Medulla oblongata (tissue), 1 donor: ENCODE measurements around the gene ZNF536.
A peak's percentile ranks its signal among the peaks of the same experiment; 100 is the strongest.
"Not testable (repeated sequence)": the region's sequence is repeated elsewhere in the genome, so short reads cannot be mapped to it uniquely, and the experiment has no call there.

ENCODE experiments used
- DNase-seq: peaks from one replicate; pipeline ENCODE4 v3.0.0-alpha.2; 2015; ENCODE audit errors: extremely low spot score

ZNF536 gene

DNA sequence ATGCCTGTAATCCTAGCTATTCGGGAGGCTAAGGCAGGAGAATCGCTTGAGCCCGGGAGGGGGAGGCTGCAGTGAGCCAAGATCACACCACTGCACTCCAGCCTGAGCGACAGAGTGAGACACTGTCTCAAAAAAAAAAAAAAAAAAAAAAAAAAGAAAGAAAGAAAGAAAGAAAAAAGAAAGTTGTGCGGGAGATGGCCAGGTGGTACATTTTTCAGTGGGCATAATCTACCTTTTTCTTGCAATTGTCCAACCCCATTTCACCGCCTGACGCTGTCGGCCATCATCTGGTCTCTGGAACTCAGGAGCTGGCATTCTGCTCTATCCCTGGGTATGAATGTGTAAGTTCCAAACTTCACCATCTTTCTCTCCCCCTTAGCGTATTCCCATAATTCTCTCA lies 73.9 kb downstream of the ZNF536 start:
- DNase-seq = not testable (repeated sequence)

DNA sequence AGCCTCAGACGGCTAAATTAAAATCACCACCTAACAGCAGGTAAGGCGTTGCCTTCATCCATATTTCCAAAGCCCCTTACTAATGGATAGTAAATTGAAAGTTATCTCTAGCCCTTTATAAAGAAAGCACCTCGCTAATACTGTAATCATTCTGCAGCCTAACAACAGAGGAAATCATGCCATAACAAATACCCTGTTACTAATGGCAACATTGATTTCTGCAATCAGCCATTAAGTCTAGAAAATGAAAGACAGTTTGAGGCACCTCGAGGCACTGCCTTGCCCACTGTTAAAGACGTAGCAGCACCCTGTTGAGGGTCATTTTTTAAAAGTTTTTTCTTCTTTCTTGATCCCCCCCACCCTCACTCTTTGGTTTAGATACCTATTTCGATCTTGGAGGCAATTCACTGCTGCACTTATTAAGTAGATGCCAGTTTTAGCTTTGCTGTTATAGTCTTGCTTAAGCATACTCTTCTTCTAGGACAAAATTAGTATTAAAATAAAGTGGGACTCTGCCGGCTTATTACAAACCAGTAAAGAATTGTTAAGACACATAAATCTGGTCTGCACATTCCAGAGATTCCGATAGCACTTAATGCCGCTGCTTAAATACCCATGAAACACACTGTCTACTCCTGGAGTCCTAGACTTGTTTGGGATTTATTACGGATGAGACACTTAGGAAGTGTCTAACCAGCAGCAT lies 74.8 kb downstream of the ZNF536 start:
- DNase-seq = no peak

DNA sequence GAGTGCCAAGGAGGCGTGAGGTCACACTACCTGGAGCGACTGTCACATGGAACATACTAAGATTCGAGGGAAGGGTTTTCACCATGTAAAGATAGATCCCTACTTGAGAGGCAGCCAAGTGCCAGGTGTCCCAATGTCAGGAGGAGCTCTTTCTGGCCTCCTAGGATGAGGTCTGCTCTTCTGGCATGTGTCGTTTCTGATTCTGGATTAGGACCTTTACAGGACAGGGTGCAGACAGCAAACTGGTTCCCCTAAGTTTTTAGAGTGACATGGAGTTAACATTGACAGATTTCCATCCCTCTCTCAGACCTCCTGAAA lies 75.3 kb downstream of the ZNF536 start:
- DNase-seq = no peak

DNA sequence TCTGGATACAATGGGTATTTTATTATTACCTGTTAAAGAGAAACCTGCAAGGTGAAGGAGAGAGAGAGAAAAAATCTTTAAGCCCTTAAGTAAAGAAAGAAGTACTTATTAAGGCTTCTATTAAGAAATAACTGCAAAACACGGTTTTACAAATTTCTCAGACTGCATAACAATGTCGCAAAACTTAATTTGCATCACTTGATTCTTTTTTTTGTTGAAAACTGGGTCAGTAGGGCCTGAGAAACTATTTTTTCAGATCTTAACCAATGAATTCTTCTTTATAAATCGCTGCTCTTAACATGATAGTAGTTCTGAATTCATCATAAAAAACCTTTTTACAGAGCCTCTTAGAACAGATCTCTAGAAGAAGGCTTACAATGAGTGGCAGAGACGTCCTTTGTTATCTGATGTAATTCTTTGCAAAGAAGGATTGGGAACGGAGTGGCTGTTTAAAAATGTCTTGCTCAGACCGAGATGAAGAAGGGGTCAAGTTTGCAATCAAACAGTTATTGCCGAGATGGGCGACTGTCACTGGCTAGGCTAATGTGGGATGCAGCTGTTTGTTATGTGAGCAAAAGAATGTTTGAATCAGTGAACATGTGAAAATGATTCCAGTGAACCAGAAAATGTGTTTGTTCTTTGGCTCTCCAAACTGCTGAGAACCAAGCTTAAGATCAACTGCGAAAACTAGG lies 76.3 kb downstream of the ZNF536 start:
- DNase-seq = no peak

DNA sequence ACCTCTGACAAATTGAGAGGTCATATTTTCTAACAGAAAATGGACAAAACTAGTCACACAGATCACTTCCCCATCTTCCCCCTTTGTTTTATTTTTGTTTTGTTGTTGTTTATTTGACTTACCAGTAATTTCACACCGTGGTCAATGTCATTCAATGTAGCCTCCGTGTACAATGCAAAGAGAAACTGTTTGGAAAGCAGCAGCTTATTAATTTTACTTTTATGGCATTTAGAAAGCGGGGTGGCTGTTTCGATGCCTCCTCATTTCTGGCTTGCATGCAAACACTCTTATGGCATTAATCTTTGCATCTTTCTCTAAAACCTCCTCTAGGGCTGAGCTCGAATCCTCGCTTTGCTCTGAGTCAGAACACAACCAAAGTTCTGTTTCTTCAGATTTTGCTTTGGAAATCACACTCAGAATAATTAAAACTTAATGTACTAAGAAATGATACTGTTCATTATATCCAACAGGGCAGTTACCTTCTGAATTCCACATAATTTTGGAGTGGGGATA lies 77.0 kb downstream of the ZNF536 start:
- no peak for DNase-seq

DNA sequence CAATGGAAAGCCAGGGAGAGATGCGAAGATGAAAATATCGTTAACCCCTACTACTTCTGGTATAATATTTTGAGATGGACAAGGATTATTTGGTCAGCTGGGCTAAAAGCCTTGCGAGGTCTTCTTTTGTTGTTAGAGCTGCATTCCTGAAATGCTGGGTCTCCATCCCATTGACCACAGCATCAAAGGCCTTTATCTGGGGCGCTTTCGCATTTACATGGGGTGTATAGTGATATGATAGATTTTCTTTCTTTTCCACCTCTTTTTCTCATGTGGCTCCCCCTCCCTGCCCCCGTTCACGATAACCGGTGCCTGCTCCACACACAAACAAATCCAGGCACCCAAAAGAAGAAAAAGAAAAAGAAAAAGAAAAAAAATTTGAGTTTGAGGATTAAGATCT lies 77.5 kb downstream of the ZNF536 start:
- no peak for DNase-seq

DNA sequence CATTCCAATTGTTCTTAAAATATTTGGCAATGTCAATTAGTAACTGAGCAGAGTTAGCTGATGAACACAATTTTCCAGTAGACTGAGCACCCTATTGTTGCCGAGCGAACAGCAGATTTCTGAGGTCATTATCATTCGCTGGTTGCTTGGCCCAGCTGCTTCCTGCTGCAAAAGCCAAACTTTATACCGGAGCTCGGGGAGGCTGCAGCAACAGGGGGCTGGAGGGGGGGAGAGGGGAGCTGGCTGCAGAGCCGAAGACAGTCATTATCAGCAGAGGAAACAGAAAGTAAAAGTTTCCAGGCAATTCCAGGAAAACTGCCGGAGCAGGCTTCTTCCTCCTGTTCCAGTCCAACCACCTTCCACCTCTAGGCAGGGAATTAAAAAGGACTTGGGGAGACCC lies 77.9 kb downstream of the ZNF536 start:
- peak; percentile 83 for DNase-seq

DNA sequence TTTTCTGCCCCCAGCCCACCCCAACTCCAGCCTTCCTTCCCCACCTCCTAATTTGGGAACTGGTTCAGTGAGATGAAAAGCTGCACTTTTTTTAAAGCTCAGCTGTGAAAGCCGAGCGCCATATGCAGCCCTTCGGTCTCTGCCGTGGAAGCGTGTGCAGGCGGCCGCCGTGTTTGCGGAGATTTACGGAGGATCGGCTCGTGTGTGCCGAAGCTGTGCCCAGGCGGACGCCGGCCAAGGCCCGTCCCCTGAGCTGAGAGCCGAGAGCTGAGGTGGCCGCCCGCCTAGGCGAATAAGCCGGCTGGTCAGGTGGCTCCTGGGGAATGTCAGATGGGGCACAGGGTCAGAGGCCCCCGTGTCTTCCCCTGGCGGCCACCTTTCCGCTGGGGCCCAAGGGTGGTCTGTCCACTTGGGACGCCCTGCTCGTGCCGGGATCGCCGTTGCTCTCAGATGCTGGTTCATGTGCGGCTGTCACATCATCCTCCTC lies 78.7 kb downstream of the ZNF536 start:
- DNase-seq = peak; percentile 22

DNA sequence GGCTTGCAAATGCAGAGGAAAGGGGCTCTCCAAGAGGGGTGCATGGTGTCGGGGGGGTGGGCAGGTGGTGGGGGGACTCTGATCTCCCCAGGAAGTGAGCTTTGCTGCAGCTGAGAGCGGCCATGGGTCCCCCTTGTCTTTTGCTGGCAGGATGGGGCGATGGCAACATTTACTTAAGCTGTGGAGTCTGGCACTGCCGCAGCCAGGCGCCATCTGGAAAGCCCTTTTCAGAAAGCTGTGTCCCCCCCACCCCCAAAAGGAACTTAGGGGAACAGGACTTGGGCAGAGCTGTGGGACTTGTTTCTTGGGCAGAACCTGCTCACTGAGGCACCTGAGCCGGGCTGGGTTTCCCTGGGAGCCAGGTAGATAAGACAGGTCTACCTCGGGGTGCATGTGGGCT lies 80.7 kb downstream of the ZNF536 start:
- DNase-seq = no peak

DNA sequence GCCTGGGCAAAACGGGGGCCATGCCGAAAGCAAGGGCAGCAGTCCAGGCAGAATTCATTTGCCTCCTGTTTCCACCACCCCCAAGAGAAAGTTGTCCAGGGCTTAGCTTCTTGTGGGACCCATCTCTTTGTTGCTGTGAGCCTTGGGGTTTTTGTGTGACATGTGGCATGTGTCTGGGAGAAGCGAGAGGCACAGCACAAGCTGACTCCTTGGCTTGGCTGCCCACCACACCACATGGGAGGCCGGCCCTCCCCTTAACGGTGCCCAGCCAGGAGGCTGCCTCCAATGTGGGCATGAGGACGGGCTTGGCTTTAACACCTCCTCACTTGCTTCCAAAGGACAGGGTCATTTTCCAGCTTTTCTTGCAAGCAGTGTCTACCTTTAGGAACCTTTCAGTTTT lies 81.6 kb downstream of the ZNF536 start:
- DNase-seq = no peak

DNA sequence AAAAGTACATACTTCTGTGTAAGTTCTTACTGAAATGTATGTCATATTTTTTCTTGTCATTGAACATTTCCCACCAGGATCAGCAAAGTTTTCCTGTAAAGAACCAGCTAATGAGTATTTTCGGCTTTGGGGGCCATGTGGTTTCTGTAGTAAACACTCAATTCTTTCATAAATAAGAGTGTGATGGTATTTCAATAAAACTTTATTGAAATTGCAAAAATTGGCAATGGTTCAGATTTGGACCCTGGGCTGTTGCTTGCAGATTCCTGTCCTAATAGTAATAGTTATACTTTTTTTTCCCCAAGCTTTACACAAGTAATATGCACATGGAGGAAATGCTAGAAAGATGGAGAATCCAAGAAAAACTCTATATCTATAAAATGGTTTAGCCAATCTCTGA lies 83.7 kb downstream of the ZNF536 start:
- no peak for DNase-seq

DNA sequence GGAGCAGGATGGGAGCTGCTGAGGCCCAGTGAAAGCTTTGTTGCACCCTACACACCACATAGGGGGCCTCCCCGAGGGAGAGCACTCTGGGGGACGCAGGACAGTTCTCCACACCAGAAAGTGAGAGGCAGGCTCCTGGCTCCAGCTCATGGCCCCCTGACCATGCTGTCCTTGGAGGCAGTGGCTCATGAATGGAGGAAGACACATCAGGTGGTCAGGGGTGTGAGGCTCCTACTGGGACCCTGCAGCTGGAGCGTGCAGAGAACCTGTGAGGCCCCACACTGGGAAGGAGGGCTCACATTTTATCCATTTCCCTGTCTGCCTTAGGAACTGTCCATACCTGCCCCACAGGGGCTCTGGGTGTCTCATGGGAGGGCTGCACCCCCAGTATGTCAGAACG lies 85.3 kb downstream of the ZNF536 start:
- no peak for DNase-seq

DNA sequence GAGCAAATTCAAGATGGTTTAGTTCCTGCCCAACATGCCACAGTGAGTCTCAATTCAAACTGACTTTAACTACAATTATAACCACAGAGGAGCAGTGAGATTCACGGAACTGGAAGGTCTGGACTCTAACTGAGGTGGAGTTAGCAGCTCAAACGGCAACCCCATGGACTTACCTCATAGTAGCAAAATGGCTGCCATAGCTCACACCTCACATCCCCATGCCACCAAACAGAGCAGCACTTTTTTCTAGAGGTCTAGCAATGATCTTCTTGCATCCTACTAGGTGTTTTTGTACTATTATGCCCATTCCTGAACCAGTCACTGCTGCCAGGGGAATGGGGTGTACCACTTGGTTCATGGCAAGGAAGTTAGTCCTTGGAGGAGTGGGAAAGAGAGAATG lies 87.7 kb downstream of the ZNF536 start:
- no peak for DNase-seq

DNA sequence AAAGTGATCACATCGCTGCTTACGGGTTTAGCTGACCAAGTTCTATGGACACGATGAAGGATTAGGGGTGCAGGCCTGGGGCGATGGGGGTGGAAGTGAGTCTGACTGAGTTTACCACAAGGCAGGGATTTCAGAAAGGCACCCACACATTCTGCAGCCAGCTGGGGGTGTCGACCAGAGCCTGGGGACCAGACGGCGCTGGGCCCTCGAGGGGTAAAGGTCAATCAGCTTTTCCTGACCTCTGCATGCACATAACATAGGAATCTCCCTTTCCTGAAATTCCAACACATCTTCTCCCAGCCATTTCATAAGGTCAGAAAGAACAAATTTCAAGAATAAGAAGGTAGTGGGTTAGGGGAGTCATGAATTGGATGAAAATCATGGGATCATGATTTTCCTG lies 92.0 kb downstream of the ZNF536 start:
- no peak for DNase-seq

DNA sequence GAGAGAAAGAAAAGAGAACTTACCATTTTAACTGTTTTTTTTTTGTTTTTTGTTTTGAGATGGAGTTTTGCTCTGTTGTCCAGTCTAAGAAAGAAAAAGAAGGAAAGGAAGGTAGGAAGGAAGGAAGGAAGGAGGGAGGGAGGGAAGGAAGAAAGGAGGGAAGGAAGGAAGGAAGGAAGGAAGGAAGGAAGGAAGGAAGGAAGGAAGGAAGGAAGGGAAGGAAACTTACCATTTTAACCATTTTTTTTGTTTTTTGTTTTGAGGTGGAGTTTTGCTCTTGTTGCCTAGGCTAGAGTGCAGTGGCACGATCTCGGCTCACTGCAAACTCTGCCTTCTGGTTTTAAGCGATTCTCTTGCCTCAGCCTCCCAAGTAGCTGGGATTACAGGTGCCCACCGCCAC lies 94.4 kb downstream of the ZNF536 start:
- not testable (repeated sequence) for DNase-seq

DNA sequence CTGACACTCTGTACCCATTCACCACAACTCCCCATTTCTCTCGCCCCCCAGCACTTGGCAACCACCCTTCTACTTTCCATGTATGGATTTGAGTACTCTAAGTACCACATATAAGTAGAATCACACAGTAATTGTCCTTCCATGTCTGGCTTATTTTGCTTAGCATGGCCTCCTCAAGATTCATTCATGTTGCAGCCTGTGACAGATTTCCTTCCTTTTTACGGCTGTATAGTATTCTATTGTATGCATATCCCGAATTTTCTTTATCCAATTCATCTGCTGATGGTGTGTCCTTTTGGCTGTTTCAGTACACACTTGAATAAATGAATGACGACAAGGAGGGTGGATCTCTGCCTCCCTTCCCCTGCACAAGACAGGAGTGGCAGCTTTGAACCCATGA lies 95.1 kb downstream of the ZNF536 start:
- DNase-seq = no peak

DNA sequence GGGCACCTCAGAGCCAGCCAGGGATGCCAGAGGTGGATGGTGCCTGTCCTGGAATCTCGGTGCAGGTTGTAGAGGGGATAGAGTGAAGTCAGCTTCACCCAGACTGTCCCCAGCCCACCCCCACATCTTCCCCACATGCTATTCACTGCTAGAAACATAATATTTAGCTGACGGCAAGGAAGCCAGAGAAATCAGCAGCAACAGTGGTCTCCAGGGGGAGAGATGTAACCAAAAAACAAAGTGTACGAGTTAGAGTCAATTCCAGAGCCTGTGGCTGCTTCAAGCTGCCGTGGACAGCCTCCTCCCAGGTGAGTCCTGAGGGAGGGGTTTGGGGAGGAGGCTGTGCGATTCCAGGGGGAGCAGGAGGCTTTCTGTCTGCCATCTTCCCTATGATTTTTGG lies 97.6 kb downstream of the ZNF536 start:
- DNase-seq = no peak

DNA sequence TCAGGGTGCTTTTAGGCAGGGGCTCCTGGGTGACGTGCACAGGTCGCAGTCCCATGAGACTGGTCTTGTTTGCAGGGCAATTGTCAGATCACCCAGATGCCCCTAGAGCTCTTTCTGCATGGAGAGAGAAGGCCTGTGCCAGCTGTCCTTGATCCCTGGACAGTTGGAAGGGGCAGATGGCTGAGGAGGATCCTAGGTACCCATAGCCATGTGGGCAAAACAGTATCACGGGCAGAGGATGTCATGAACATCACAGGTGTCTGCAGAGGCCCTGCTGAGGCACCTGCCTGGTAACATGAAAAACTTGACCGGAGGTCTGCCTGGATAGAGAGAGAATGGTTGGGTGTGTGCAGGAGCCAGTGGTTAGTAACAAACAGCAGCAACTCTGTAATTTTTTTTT lies 99.3 kb downstream of the ZNF536 start:
- DNase-seq = no peak

DNA sequence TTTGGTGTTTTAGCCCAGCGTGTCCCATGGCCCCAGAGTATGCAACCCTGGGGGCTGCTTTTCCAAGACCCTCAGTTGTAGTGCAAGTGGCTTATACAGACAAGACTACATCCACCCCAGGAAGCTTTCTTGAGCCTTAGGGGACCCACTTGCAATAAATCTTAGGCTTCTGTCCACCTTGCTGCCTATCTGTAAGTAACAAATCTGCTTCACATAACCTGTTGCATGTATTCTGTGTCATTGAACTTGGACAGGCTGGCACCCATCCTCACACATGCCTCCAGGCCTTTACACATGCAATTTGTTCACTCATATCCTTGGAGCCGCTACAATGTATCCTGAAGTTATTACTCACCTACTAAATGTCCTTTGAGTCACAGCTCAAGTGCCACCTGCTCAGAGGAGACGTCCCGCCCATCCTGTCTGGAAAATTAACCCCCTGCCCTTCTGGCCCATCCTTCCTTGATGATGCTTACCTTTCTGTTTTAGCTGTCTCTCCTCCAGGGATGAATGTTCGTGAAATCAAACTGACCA lies 101.2 kb downstream of the ZNF536 start:
- DNase-seq = no peak

DNA sequence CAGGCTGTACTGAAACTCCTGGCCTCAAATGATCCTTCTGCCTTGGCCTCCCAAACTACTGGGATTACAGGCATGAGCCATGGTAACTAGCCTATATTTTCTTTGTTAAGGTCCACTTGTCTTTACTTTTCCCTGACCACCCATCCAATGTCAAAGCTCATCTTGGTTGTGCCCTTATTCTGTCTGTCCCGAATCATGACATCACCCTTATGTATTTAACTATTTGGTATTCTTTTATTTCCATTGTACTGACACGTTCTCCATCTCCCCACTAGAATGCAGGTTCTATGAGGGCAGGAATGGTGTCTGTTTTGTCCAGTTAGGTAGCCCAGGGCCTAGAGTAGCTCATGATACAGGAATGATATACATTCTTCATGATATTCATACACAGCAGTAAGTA lies 104.8 kb downstream of the ZNF536 start:
- no peak for DNase-seq

DNA sequence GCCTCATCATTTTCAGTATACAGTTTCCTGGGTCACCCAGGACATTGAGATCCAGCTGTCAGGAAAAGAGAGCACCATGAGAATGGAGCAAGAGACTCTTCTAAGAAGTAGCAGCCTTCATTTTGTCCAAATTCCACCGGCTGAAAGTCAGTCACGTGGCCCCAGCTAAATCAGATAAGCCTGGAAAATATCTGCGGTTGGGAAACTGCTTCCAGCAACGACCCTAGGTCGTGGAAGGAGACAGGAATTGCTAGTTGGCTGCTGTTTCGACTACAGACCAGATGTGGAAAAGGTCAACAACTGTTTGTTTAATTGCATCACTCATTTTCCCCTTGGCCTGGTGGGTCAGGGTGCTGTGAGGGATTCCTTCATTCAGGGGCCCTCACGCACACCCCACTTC lies 107.0 kb downstream of the ZNF536 start:
- no peak for DNase-seq

DNA sequence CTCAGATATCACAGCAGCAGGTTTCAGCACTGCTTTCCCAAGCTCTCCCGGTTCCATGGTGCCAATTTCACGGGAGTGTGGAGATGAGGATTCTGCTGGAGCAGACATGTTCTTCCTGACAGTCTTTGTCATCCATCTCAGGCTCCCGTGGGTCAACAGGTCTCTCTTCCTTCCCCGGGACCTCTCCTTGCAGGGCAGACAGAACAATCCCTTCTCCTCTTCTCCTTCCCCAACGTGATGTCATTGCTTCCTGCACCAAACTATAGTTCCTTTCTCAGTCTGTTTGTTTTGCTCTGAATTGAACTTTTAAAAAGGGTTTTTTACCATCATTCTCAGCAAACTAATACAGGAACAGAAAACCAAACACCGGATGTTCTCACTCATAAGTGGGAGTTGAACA lies 107.9 kb downstream of the ZNF536 start:
- DNase-seq = no peak

DNA sequence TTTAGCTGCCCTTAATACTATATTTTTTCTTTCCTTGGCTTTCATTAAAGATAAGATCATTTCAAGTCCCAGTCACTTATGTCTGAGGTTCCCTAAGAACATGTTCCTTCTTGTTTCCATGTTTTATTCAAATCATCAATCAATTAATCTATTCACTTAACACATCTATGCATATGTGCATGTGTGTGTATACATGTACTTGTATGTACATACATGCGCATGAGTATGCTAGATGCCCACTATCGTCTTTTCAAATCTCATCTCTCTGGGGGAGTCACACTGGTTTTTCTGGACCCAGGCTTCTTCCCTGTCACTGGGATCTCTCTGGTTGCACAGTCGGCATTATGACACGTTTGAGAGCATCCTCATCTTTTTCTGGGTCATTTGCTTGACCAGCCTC lies 108.9 kb downstream of the ZNF536 start:
- DNase-seq = no peak
